GM12891 (cell line): ENCODE results near the gene GJA3.

ENCODE experiments used
- PAX5 ChIP-seq: IDR thresholded peaks from 2 replicates; pipeline ENCODE4 v1.6.1; 2011; ENCODE audit warnings: low read length, moderate library complexity, mild to moderate bottlenecking; ENCODE audit not compliant: insufficient read depth, severe bottlenecking
- POLR2A ChIP-seq: IDR thresholded peaks from 2 replicates; pipeline ENCODE4 v1.6.1; 2011; ENCODE audit warnings: low read depth, low read length, control low read depth
- POLR2AphosphoS5 ChIP-seq: IDR thresholded peaks from 2 replicates; pipeline ENCODE4 v1.6.1; 2011; ENCODE audit warnings: low read depth, low read length, control low read depth
- SPI1 ChIP-seq: IDR thresholded peaks from 2 replicates; pipeline ENCODE4 v1.6.1; 2011; ENCODE audit warnings: low read depth, low read length, control low read depth
- TAF1 ChIP-seq: IDR thresholded peaks from 2 replicates; pipeline ENCODE4 v1.6.1; 2011; ENCODE audit warnings: low read depth, low read length, control low read depth

- TF ChIP-seq POLR2AphosphoS5: no peak
- TF ChIP-seq POLR2A: no peak
- no peak for TF ChIP-seq SPI1
- no peak for TF ChIP-seq TAF1
- no peak for TF ChIP-seq PAX5
Observed at GRCh38 chr13:20119960-20120359, 40.9 kb downstream of the GJA3 start.
